IMR-90 (cell line): ENCODE data around the gene GNB1L. TPM values are rescaled to one million over a fixed set of nuclear protein-coding genes. Genes with fewer than 3 reads are reported as not detected.

ENCODE experiments used
- ATAC-seq: fragments of 200-7000 bp; cut with Tn5 transposase; 2 replicates; pipeline ENCODE4 v1.9.1; 2020; ENCODE audit warnings: low read depth, mild to moderate bottlenecking, moderate library complexity
- BruUV-seq: library from RNA; stranded (reverse); fragments of 400-500 nt; replicated peaks from 2 replicates; lab custom pipeline; 2021; lab: Mats Ljungman, UMichigan
- CTCF ChIA-PET: fragments of 300-600 bp; formaldehyde crosslinking; extraction: SDS; loops from one replicate; lab custom pipeline; 2021; ENCODE audit warnings: antibody characterized with exemption; lab: Yijun Ruan, JAX
- POLR2A ChIA-PET: fragments of 300-600 bp; sonication (Branson Sonifier 250); formaldehyde crosslinking; loops from one replicate; lab custom pipeline; 2022; ENCODE audit warnings: antibody characterized with exemption; ENCODE audit not compliant: unreplicated experiment; lab: Charles Lee
- DNase-seq: peaks from one replicate; pipeline ENCODE4 v3.0.0; 2013
- H2AFZ ChIP-seq: replicated peaks from 2 replicates; pipeline ENCODE3; 2013; ENCODE audit warnings: low read length, mild to moderate bottlenecking; ENCODE audit not compliant: poor library complexity
- H2AK5ac ChIP-seq: 2 replicates; pipeline ENCODE4 v1.6.1; 2013; ENCODE audit warnings: low read depth, low read length, inconsistent platforms
- H2AK9ac ChIP-seq: replicated peaks from 2 replicates; pipeline ENCODE3; 2013; ENCODE audit warnings: mild to moderate bottlenecking, low read depth, low read length, moderate library complexity; ENCODE audit not compliant: poor library complexity
- H2BK120ac ChIP-seq: 2 replicates; pipeline ENCODE4 v1.6.1; 2013; ENCODE audit warnings: low read depth, low read length, inconsistent platforms
- H2BK15ac ChIP-seq: 3 replicates; pipeline ENCODE4 v1.6.1; 2013; ENCODE audit warnings: low read depth, low read length, inconsistent platforms
- H2BK20ac ChIP-seq: 2 replicates; pipeline ENCODE4 v1.6.1; 2013; ENCODE audit warnings: low read depth, mild to moderate bottlenecking, inconsistent platforms, low read length, moderate library complexity
- H2BK5ac ChIP-seq: 2 replicates; pipeline ENCODE4 v1.6.1; 2013; ENCODE audit warnings: mild to moderate bottlenecking, low read depth, low read length, inconsistent platforms; ENCODE audit not compliant: poor library complexity, severe bottlenecking
- H3K14ac ChIP-seq: replicated peaks from 2 replicates; pipeline ENCODE4 v1.6.1; 2013; ENCODE audit warnings: low read depth, low read length, inconsistent platforms
- H3K18ac ChIP-seq: 2 replicates; pipeline ENCODE4 v1.6.1; 2013; ENCODE audit warnings: low read depth, low read length, control low read depth
- H3K23ac ChIP-seq: 2 replicates; pipeline ENCODE4 v1.6.1; 2013; ENCODE audit warnings: low read depth, low read length, inconsistent platforms
- H3K27ac ChIP-seq: 2 replicates; pipeline ENCODE4 v1.5.1; 2013; ENCODE audit warnings: mild to moderate bottlenecking, control low read depth, low read length; ENCODE audit not compliant: insufficient read depth
- H3K27me3 ChIP-seq: 2 replicates; pipeline ENCODE4 v1.6.1; 2013; ENCODE audit warnings: low read length; ENCODE audit not compliant: control insufficient read depth, insufficient read depth
- H3K36me3 ChIP-seq: 2 replicates; pipeline ENCODE4 v1.6.1; 2013; ENCODE audit warnings: low read length, mixed read lengths; ENCODE audit not compliant: control insufficient read depth, insufficient read depth
- H3K4ac ChIP-seq: 2 replicates; pipeline ENCODE4 v1.6.1; 2013; ENCODE audit warnings: low read depth, low read length, inconsistent platforms
- H3K4me1 ChIP-seq: 2 replicates; pipeline ENCODE4 v1.6.1; 2013; ENCODE audit warnings: low read length, mixed read lengths; ENCODE audit not compliant: control insufficient read depth, insufficient read depth
- H3K4me2 ChIP-seq: 2 replicates; pipeline ENCODE4 v1.6.1; 2013; ENCODE audit warnings: low read depth, mild to moderate bottlenecking, control low read depth, low read length, moderate library complexity
- H3K4me3 ChIP-seq: 2 replicates; pipeline ENCODE4 v1.5.1; 2013; ENCODE audit warnings: low read depth, mild to moderate bottlenecking, control low read depth, low read length, moderate library complexity; ENCODE audit not compliant: insufficient read depth
- H3K56ac ChIP-seq: 2 replicates; pipeline ENCODE4 v1.6.1; 2013; ENCODE audit warnings: low read length, inconsistent platforms; ENCODE audit not compliant: insufficient read depth; ENCODE audit errors: extremely low read depth
- H3K79me1 ChIP-seq, 2 experiments: 2 replicates each; pipeline ENCODE4 v1.6.1; 2013; ENCODE audit warnings: low read length in 2 of 2, inconsistent platforms in 1 of 2, low read depth in 1 of 2
- H3K9ac ChIP-seq: 2 replicates; pipeline ENCODE4 v1.6.1; 2013; ENCODE audit warnings: low read depth, low read length, control low read depth
- H3K9me1 ChIP-seq: 2 replicates; pipeline ENCODE4 v1.6.1; 2013; ENCODE audit warnings: low read length, inconsistent platforms; ENCODE audit not compliant: insufficient read depth
- H3K9me3 ChIP-seq: 2 replicates; pipeline ENCODE4 v1.6.1; 2013; ENCODE audit warnings: low read length; ENCODE audit not compliant: control insufficient read depth, insufficient read depth
- H4K20me1 ChIP-seq: 2 replicates; pipeline ENCODE4 v1.6.1; 2013; ENCODE audit warnings: low read length, inconsistent platforms; ENCODE audit not compliant: insufficient read depth
- H4K5ac ChIP-seq: 2 replicates; pipeline ENCODE4 v1.6.1; 2013; ENCODE audit warnings: mild to moderate bottlenecking, low read depth, low read length, control low read depth
- H4K8ac ChIP-seq, 2 experiments: 2 replicates each; pipeline ENCODE4 v1.6.1; 2013; ENCODE audit warnings: low read depth in 2 of 2, low read length in 2 of 2, control low read depth in 1 of 2, inconsistent platforms in 1 of 2
- H4K91ac ChIP-seq: 2 replicates; pipeline ENCODE4 v1.6.1; 2013; ENCODE audit warnings: low read depth, low read length, inconsistent platforms; ENCODE audit not compliant: insufficient read depth
- CEBPB ChIP-seq: IDR thresholded peaks from 2 replicates; pipeline ENCODE4 v1.6.1; 2012; ENCODE audit warnings: low read depth, low read length, improper control_type of control experiment
- MXI1 ChIP-seq: IDR thresholded peaks from 2 replicates; pipeline ENCODE4 v1.6.1; 2012; ENCODE audit warnings: low read depth, mild to moderate bottlenecking, low read length, moderate library complexity, borderline replicate concordance
- WGBS, 2 experiments: methylation state at CpG; one replicate each; pipeline versions ENCODE4 v1.1.5 to v1.1.7; 2013; ENCODE audit warnings: missing lambda C conversion rate in 2 of 2; ENCODE audit not compliant: insufficient read length in 1 of 2; ENCODE audit errors: extremely low coverage in 2 of 2; 5-methylcytosine and 5-hydroxymethylcytosine counted together
- dilution Hi-C: fragments of 300-500 bp; cut with HindIII; formaldehyde crosslinking; loops from one replicate; pipeline ENCODE4 v1.14.3; 2018; ENCODE audit warnings: low sequenced_read_pairs; ENCODE audit not compliant: unreplicated experiment
- in situ Hi-C: fragments of 300-500 bp; cut with MboI; formaldehyde crosslinking; loops from 3 replicates; pipeline ENCODE4 v1.14.3; 2019; ENCODE audit warnings: low sequenced_read_pairs, inconsistent platforms, mixed read lengths
- intact Hi-C: fragments of 100-400 bp; cut with micrococcal nuclease; formaldehyde crosslinking; loops from 2 replicates; pipeline ENCODE4 v1.10.0; 2022
- polyA plus RNA-seq, 3 experiments: library from polyadenylated mRNA; depleted of rRNA; stranded (reverse); fragments of >200 nt; gene quantifications; 2 replicates each; pipeline ENCODE4 v1.2.3, GENCODE V29; 2012; ENCODE audit warnings: low replicate concordance in 1 of 3
- total RNA-seq: library from RNA; depleted of rRNA; stranded (reverse); fragments of >200 nt; gene quantifications from 2 replicates; pipeline ENCODE4 v1.2.3, GENCODE V29; 2012

Gene GNB1L
- total and polyA plus RNA-seq, 2 of the 4 experiments (the other 2 are of a cell fraction) = 2.5 to 4.4 TPM

DNA sequence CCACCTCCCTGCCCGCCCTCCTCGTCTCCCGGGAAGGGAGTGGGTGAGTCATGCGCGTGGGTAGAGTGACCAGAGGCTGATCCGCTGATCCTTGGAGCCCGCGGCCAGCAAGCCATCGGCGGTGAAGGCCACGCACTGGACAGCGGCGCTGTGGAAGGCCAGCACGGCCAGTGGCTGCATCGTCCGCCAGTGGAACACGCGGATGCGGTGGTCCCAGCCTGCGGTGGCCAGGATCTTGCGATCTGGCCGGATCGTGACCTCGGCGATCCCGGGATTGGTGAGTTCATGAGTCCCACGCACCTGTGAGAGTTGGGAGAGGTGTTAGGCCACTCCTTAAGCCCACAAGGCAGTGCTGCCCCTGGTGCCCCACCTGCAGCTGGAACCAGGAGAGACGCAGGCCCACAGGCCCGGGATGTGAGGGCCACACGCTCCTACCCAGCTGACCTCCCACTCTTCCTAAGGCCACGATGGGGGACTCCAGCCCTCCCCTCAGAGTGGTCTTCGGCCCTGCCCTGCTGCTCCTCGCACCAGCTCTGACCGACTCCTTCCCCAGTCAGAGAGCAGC, 65.9 kb downstream of the GNB1L start:
- H4K5ac ChIP-seq = no peak overlapping the region
- no peak overlapping the region for H4K91ac ChIP-seq
- ATAC-seq = no peak
- no peaks in the 10 kb centered on the region for H3K27me3 ChIP-seq
- no peak overlapping the region for H2BK5ac ChIP-seq
- BruUV-seq = no TSS peak
- H3K27ac ChIP-seq = no peak overlapping the region
- no peak for DNase-seq
- H3K4me2 ChIP-seq = no peak overlapping the region
- H2AK9ac ChIP-seq = no peak overlapping the region
- H2BK20ac ChIP-seq = no peak overlapping the region
- no peak overlapping the region for H3K23ac ChIP-seq
- no peak for TF ChIP-seq CEBPB
- TF ChIP-seq MXI1 = no peak
- H3K9me3 ChIP-seq = peaks cover 8% of the 10 kb centered on the region
- dilution Hi-C loops = no loop called here
- intact Hi-C loops = no loop called here
- no peak overlapping the region for H2AFZ ChIP-seq
- H3K4ac ChIP-seq = no peak overlapping the region
- ChIA-PET CTCF (no interaction called here), POLR2A (no interaction called here)
- H3K36me3 ChIP-seq = peaks cover 3% of the 10 kb centered on the region
- WGBS, 2 experiments = 95% methylated on average over 15 of the region's 34 CpGs; no CpG with 5 or more reads in 1 of the 2 experiments
- H3K9me1 ChIP-seq = no peaks in the 10 kb centered on the region; the same call in 1 of the 2 replicates
- H4K8ac ChIP-seq = no peak overlapping the region
- no peaks in the 10 kb centered on the region for H4K20me1 ChIP-seq
- H2BK120ac ChIP-seq = no peak overlapping the region
- H3K9ac ChIP-seq = no peak overlapping the region
- no peak overlapping the region for H2BK15ac ChIP-seq
- H3K4me3 ChIP-seq = no peak overlapping the region
- no peaks in the 10 kb centered on the region for H3K79me1 ChIP-seq
- H2AK5ac ChIP-seq = no peak overlapping the region
- no peak overlapping the region for H3K14ac ChIP-seq
- no peak overlapping the region for H3K56ac ChIP-seq
- no peak overlapping the region for H3K18ac ChIP-seq
- no peaks in the 10 kb centered on the region for H3K4me1 ChIP-seq
- in situ Hi-C loops = no loop called here
